ENCODE measurements around the gene TMEM132C.

TMEM132C gene

DNA sequence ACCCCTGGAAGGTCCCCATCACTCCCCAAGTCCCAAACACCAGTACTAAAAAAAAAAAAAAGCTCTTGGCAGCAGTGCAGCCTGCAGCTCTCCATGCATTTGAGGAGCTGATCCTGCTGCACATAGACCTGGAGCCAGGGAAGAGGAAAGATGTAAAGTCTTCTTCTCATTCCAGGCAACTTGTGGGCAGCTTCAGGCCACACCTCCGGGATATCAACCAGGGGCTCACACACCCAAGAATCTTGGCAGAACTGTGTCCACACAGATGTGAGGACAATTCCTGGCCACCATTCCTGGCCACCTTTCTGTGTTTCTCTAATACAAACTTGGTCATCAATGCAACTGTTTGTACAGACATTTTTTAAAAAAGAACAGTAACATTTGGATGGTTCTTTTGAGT lies 72.7 kb downstream of the TMEM132C start:
- Histone ChIP-seq H3K36me3 (replicated peaks) (no peaks in the 10 kb centered on the region), H3K27ac (no peak overlapping the region), H3K4me3 (ENCODE audit: low read depth, low read length) (no peak overlapping the region), H3K27me3 (replicated peaks) (no peaks in the 10 kb centered on the region)
- TF ChIP-seq, protein P1, sequence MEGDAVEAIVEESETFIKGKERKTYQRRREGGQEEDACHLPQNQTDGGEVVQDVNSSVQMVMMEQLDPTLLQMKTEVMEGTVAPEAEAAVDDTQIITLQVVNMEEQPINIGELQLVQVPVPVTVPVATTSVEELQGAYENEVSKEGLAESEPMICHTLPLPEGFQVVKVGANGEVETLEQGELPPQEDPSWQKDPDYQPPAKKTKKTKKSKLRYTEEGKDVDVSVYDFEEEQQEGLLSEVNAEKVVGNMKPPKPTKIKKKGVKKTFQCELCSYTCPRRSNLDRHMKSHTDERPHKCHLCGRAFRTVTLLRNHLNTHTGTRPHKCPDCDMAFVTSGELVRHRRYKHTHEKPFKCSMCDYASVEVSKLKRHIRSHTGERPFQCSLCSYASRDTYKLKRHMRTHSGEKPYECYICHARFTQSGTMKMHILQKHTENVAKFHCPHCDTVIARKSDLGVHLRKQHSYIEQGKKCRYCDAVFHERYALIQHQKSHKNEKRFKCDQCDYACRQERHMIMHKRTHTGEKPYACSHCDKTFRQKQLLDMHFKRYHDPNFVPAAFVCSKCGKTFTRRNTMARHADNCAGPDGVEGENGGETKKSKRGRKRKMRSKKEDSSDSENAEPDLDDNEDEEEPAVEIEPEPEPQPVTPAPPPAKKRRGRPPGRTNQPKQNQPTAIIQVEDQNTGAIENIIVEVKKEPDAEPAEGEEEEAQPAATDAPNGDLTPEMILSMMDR (IDR thresholded peaks at IDR 0.05; ENCODE audit: low read depth, low read length, missing control alignments), result no peak
- in situ Hi-C loops (cut with HindIII; ENCODE audit: low pct_ligation_motif_present, low sequenced_read_pairs), result no loop called here
- no peak for DNase-seq

DNA sequence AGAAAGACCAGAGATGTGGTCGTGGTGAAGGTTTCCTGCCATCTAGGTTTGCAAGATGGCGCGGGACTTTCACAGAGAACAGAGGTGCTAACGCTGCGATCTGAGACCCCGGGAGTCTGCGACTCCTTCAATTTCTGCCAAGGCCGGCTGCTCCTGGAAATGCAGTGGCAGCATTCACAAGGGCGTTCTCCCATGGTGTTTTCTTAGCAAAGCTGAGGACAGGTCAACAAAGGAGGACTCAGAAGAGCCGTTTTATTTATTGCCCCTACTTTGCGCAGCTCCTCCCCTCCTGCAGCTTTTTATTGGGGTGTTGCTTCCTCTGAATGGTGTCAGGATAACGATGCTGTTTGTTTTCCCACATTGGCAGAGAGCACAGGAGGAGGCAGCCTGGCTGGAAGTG lies 86.3 kb downstream of the TMEM132C start:
- no peak for DNase-seq
- Histone ChIP-seq H3K4me3 (ENCODE audit: low read depth, low read length) (no peak overlapping the region), H3K27me3 (replicated peaks) (no peaks in the 10 kb centered on the region), H3K36me3 (replicated peaks) (no peaks in the 10 kb centered on the region), H3K27ac (no peak overlapping the region)
- TF ChIP-seq, protein P1 (IDR thresholded peaks at IDR 0.05; ENCODE audit: low read depth, low read length, missing control alignments), result no peak
- in situ Hi-C loops (cut with HindIII; ENCODE audit: low pct_ligation_motif_present, low sequenced_read_pairs), result no loop called here

DNA sequence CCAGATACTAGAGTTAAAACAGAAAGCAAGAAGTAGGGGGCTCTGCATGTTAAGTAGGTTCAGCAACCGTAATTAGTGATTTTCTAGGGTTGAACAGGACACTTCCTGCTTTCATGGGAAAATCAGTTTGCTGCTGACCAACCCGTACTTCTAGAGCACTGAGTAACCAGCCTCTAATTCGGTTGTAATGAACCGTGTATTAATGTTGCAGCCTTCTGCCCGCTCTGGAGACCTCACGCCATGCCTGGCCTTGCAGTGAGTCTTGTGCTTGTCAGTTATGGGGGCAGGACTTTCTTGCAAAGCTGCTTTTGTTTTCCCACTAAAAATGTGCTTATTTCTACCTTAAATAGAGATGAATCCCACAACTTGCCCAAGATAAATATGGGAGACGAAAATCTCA lies 89.6 kb downstream of the TMEM132C start:
- Histone ChIP-seq H3K27me3 (replicated peaks) (no peaks in the 10 kb centered on the region), H3K36me3 (replicated peaks) (no peaks in the 10 kb centered on the region), H3K4me3 (ENCODE audit: low read depth, low read length) (no peak overlapping the region), H3K27ac (no peak overlapping the region)
- no peak for DNase-seq
- TF ChIP-seq, protein P1 (IDR thresholded peaks at IDR 0.05; ENCODE audit: low read depth, low read length, missing control alignments), result no peak
- in situ Hi-C loops (cut with HindIII; ENCODE audit: low pct_ligation_motif_present, low sequenced_read_pairs), result no loop called here

DNA sequence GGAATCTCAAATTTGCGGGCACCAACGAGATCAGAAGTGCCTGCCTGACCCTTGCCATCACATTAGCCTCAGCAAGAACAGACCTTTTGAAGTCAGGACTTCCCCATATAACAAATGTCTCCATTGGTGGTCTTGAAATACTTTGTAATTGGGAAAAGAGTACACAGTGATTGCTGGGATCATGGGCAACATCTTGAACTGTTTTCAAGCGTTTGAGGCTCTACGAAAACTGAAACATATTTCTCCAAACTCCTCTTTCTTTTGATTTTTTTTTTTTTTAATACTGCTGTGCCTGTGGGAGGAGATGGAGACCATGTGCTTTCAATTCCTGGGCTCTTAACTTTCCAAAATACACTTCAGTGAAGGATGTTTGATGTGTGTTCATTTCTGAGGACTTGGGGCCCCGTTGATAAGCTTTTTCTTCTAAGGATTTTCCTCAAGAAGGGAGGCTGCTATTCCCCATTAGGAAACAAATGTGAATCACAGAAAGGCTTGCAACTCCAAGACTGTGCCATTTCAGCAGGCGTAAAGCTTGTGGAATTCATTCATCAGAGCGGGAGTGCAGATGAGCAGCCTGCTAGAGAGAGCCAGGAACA lies 94.5 kb downstream of the TMEM132C start:
- DNase-seq, result no peak
- Histone ChIP-seq H3K27me3 (replicated peaks) (no peaks in the 10 kb centered on the region), H3K36me3 (replicated peaks) (no peaks in the 10 kb centered on the region), H3K27ac (no peak overlapping the region), H3K4me3 (ENCODE audit: low read depth, low read length) (no peak overlapping the region)
- TF ChIP-seq, protein P1 (IDR thresholded peaks at IDR 0.05; ENCODE audit: low read depth, low read length, missing control alignments), result no peak
- in situ Hi-C loops (cut with HindIII; ENCODE audit: low pct_ligation_motif_present, low sequenced_read_pairs), result no loop called here

DNA sequence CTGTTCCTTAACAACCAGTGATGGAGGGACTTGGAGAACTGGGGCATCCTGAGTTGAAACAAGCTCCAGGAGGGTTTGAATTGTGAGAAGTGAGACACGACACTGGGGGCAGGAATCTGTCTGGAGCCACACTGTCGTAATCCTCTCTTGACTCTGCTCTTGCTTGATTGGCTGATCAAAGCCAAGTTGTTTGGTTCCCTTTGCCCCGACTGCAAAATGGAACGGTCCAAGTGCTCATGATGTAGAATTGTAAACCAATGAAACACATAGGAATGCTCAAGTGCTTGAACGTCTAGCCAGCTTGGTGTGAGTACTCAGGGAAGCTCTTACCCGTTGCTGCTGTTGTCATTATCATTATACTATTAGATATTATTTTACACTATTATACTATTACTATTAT lies 98.1 kb downstream of the TMEM132C start:
- DNase-seq, result no peak
- Histone ChIP-seq H3K4me3 (ENCODE audit: low read depth, low read length) (no peak overlapping the region), H3K36me3 (replicated peaks) (no peaks in the 10 kb centered on the region), H3K27ac (no peak overlapping the region), H3K27me3 (replicated peaks) (no peaks in the 10 kb centered on the region)
- in situ Hi-C loops (cut with HindIII; ENCODE audit: low pct_ligation_motif_present, low sequenced_read_pairs), result no loop called here
- TF ChIP-seq, protein P1 (IDR thresholded peaks at IDR 0.05; ENCODE audit: low read depth, low read length, missing control alignments), result no peak

DNA sequence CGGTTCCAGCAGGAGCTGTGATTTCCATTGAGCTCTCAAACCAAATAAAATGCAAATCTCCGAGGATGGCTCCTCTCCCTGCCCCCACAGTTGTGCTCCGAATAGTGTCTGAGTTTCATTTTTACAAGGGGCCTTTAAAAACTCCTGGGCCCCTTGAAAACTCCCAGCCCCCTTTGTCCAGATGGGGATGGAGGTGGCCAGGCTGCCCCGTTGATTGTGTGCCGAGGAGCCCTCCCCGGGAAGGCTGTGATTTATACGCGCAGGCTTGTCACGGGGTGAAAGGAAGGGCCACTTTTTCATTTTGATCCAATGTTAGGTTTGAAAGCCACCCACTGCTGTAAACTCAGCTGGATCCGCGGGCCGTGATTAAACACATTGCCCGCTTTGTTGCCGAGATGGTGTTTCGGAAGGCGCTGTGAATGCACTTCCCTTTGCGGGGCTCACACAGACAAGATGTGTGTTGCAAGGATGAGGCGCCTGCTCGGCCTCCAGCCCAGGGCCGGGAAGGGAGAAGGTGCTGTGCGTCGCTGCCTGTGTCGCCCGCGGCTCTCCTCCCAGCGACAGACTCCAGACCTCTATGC lies 98.8 kb downstream of the TMEM132C start:
- Histone ChIP-seq H3K4me3 (ENCODE audit: low read depth, low read length) (no peak overlapping the region), H3K36me3 (replicated peaks) (no peaks in the 10 kb centered on the region), H3K27me3 (replicated peaks) (no peaks in the 10 kb centered on the region), H3K27ac (no peak overlapping the region)
- DNase-seq, result no peak
- TF ChIP-seq, protein P1 (IDR thresholded peaks at IDR 0.05; ENCODE audit: low read depth, low read length, missing control alignments), result no peak
- in situ Hi-C loops (cut with HindIII; ENCODE audit: low pct_ligation_motif_present, low sequenced_read_pairs), result no loop called here

Data from brain microvascular endothelial cell (primary cell).